Measurements from ENCODE around the gene MORF4L1. TPM values are rescaled to one million over a fixed set of nuclear protein-coding genes. Genes with fewer than 3 reads are reported as not detected.
A peak's percentile ranks its signal among the peaks of the same experiment; 100 is the strongest.
"Not testable (repeated sequence)": the region's sequence is repeated elsewhere in the genome, so short reads cannot be mapped to it uniquely, and the experiment has no call there.

MORF4L1 gene
- total RNA-seq, 4 donors from 2014 or later = 103 to 149 (median 127) TPM

DNA sequence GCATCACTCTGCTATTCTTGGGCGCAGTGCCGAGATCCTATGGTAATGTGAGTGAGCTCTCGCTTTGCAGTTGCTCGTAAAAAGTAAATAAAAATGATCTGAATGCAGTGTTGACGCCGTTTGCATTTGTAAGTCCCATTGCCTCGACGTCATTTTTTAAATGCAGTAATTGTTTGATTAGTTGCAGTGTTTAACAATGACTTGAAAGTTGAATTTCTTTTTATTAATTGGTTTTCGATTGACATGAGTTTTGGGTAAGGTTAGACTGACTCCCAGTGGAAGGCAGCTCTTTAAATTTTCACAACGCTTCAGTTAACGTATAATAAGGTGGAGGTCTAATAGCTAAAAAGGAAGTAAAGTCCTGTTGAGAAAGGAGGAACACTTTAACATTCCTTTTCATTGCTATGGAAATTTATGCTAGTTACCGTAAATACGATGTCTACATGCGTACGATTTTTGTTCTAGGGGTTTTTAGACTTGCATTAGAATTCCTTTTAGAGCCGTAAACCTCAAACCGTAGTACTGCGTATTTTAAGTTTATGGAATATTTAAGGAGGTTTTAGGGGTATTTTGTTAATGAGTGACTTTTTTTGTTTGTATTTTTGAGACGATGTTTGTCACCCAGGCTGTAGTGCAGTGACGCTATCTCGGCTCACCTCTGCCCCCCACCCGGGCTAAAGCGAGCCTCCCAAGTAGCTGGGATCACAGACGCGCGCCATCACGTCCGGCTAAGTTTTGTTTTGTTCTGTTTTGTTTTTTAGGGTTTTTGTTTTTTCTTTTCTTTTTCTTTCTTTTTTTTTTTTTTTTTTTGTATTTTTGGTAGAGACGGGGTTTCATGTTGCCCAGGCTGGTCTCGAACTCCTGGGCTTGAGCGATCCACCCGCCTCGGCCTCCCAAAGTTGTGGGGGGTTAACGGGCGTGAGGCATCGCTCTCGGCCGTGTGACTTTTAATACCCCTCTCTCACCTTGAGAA is 1.4 kb downstream of the MORF4L1 start:
- H3K4me1 ChIP-seq = peaks cover 52% of the 10 kb centered on the region
- DNase-seq (ENCODE audit: low spot score in 2 of 2) = no peak

DNA sequence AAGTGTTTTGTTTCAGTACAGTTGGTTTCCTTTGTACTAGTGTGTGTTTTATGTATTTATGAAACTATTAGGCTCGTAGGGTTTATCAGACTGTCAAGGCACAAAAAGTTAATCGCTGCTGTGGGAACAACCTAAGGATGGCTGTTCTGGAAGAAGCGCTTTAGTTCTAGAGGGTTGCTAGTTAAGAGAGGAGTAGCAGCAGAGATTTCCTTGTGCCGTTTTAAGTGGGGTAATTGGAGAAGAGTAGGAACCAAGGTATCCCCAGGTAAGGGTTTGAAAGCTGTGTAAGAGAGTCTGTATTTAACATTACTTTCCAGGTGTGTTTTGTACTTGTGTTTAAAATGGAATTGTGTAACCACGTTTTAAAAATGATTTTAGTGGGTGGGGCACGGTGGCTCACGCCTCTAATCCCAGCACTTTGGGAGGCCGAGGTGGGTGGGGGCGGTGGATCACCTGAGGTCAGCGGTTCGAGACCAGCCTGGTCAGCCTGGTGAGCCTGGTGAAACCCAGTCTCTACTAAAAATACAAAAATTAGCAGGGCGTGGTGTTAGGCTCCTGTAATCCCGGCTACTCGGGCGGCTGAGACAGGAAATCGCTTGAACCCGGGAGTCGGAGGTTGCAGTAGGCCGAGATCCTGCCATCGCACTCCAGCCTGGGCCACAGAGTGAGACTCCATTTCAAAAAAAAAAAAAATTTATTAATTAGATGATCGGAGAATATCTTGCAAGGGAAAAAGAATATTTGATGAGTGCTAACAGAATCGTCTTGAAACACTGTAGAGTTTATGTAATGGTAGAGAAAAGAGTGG is 2.6 kb downstream of the MORF4L1 start:
- Histone ChIP-seq H3K27ac (no peak overlapping the region), H3K4me1 (peaks cover 64% of the 10 kb centered on the region), H3K4me3 (peak overlapping the region; percentile 77), H3K36me3 (no peaks in the 10 kb centered on the region), H3K9me3 (no peaks in the 10 kb centered on the region), H3K27me3 (no peaks in the 10 kb centered on the region)
- TF ChIP-seq, protein P1, sequence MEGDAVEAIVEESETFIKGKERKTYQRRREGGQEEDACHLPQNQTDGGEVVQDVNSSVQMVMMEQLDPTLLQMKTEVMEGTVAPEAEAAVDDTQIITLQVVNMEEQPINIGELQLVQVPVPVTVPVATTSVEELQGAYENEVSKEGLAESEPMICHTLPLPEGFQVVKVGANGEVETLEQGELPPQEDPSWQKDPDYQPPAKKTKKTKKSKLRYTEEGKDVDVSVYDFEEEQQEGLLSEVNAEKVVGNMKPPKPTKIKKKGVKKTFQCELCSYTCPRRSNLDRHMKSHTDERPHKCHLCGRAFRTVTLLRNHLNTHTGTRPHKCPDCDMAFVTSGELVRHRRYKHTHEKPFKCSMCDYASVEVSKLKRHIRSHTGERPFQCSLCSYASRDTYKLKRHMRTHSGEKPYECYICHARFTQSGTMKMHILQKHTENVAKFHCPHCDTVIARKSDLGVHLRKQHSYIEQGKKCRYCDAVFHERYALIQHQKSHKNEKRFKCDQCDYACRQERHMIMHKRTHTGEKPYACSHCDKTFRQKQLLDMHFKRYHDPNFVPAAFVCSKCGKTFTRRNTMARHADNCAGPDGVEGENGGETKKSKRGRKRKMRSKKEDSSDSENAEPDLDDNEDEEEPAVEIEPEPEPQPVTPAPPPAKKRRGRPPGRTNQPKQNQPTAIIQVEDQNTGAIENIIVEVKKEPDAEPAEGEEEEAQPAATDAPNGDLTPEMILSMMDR (IDR thresholded peaks at IDR 0.05) = no peak
- no peak for DNase-seq (ENCODE audit: low spot score in 2 of 2)
- 54% methylated on average over 22 of the region's 22 CpGs for WGBS

More for the DNA sequence above, 1.4 kb downstream of the MORF4L1 start:
- WGBS = 1% methylated on average over 38 of the region's 38 CpGs
- Histone ChIP-seq H3K9me3 (no peaks in the 10 kb centered on the region), H3K4me3 (peak overlapping the region; percentile 77), H3K36me3 (no peaks in the 10 kb centered on the region), H3K27ac (peak overlapping the region; percentile 100), H3K27me3 (no peaks in the 10 kb centered on the region)
- no peak for TF ChIP-seq POLR2A (IDR thresholded peaks at IDR 0.05)
- TF ChIP-seq POLR2AphosphoS5 (IDR thresholded peaks at IDR 0.05) = no peak
- TF ChIP-seq, protein P1 (IDR thresholded peaks at IDR 0.05) = no peak
- no peak for TF ChIP-seq EP300 (IDR thresholded peaks at IDR 0.05)

GRCh38 chr15:78876954-78877353 is 4.3 kb downstream of the MORF4L1 start:
- not testable (repeated sequence) for H3K9me3 ChIP-seq; H3K27me3 ChIP-seq; H3K36me3 ChIP-seq; H3K27ac ChIP-seq; DNase-seq (ENCODE audit: low spot score in 2 of 2)
- peak overlapping the region; percentile 77 for H3K4me3 ChIP-seq
- peaks cover 69% of the 10 kb centered on the region for H3K4me1 ChIP-seq
- 86% methylated on average over 14 of the region's 14 CpGs for WGBS

DNA sequence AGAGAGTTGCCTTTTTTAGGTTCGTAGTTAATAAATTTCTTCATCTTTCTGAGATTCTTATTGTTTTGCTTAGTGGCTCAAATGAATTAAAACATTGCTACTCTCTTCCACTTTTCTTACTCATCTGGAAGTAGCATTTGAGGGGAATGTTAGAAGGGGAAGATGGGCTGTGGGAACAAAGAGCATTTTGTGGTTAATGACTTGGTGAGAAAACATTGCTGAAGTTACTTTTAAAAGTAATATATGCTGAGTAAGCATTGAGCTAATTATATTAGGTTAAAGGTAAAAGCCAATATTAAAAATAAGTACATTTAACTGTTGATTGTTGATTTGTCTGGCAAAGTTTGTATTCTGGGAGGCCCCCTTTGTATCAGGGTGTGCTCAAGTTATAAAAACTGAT is 5.7 kb downstream of the MORF4L1 start:
- TF ChIP-seq EP300 (IDR thresholded peaks at IDR 0.05) = no peak
- TF ChIP-seq POLR2A (IDR thresholded peaks at IDR 0.05) = no peak
- TF ChIP-seq, protein P1 (IDR thresholded peaks at IDR 0.05) = no peak
- no peak for TF ChIP-seq POLR2AphosphoS5 (IDR thresholded peaks at IDR 0.05)
- Histone ChIP-seq H3K27ac (no peak overlapping the region), H3K9me3 (no peaks in the 10 kb centered on the region), H3K4me3 (no peak overlapping the region), H3K4me1 (peaks cover 70% of the 10 kb centered on the region), H3K27me3 (no peaks in the 10 kb centered on the region), H3K36me3 (peaks cover 21% of the 10 kb centered on the region)
- DNase-seq (ENCODE audit: low spot score in 2 of 2) = no peak
- WGBS = 46% methylated on average over 1 of the region's 1 CpG

- Histone ChIP-seq H3K27me3 (no peaks in the 10 kb centered on the region), H3K9me3 (no peaks in the 10 kb centered on the region), H3K36me3 (peaks cover 28% of the 10 kb centered on the region), H3K4me1 (peaks cover 68% of the 10 kb centered on the region), H3K27ac (no peak overlapping the region), H3K4me3 (no peak overlapping the region)
- 15% methylated on average over 6 of the region's 6 CpGs for WGBS
- TF ChIP-seq POLR2A (IDR thresholded peaks at IDR 0.05) (no peak), POLR2AphosphoS5 (IDR thresholded peaks at IDR 0.05) (no peak), EP300 (IDR thresholded peaks at IDR 0.05) (no peak)
- TF ChIP-seq, protein P1 (IDR thresholded peaks at IDR 0.05) = no peak
- no peak for DNase-seq (ENCODE audit: low spot score in 2 of 2)
These were observed 7.0 kb downstream of the MORF4L1 start for GRCh38 chr15:78879517-78880241.
